Endothelial cell of umbilical vein (primary cell): ENCODE measurements around the gene SDK2. TPM values are rescaled to one million over a fixed set of nuclear protein-coding genes. Genes with fewer than 3 reads are reported as not detected.

ENCODE experiments used
- BruUV-seq: library from RNA; stranded (reverse); fragments of 400-500 nt; replicated peaks from 2 replicates; lab custom pipeline; 2021; lab: Mats Ljungman, UMichigan
- CTCF ChIA-PET: fragments of 300-600, 350-600 bp; sonication (Branson Sonifier 250); formaldehyde crosslinking; loops from one replicate; lab custom pipeline; 2021; ENCODE audit warnings: antibody characterized with exemption, inconsistent platforms; lab: Charles Lee
- POLR2A ChIA-PET: fragments of 300-600, 350-600 bp; sonication (Branson Sonifier 250); formaldehyde crosslinking; loops from one replicate; lab custom pipeline; 2021; ENCODE audit warnings: antibody characterized with exemption, inconsistent platforms; lab: Charles Lee
- DNase-seq: peaks from one replicate; pipeline ENCODE4 v3.0.0-alpha.2; 2011; ENCODE audit warnings: low read depth, low spot score
- FAIRE-seq: peaks from 2 replicates; lab custom pipeline; 2011; peaks lifted over from hg19 to GRCh38; lab: Jason Lieb, UNC
- H2AFZ ChIP-seq: 2 replicates; pipeline ENCODE4 v1.6.0; 2012; ENCODE audit warnings: low read depth, low read length, control low read depth, inconsistent platforms
- H3K27ac ChIP-seq: 2 replicates; pipeline ENCODE4 v1.5.1; 2011; ENCODE audit warnings: low read depth, mild to moderate bottlenecking, control low read depth, low read length, moderate library complexity; ENCODE audit not compliant: insufficient read depth
- H3K27me3 ChIP-seq, 2 experiments: 2 replicates each; pipeline versions ENCODE4 v1.6.0 to v1.6.1; 2011; ENCODE audit warnings: low read length in 2 of 2, mixed read lengths in 1 of 2; ENCODE audit not compliant: control insufficient read depth in 2 of 2, insufficient read depth in 2 of 2
- H3K36me3 ChIP-seq, 2 experiments: 2 replicates in 1 of 2; 3 replicates in 1 of 2; pipeline ENCODE4 v1.5.1; 2011; ENCODE audit warnings: low read length in 2 of 2, mild to moderate bottlenecking in 1 of 2, moderate library complexity in 1 of 2; ENCODE audit not compliant: control insufficient read depth in 2 of 2, insufficient read depth in 2 of 2; ENCODE audit errors: extremely low read depth in 1 of 2
- H3K4me1 ChIP-seq: 3 replicates; pipeline ENCODE4 v1.5.1; 2011; ENCODE audit warnings: mild to moderate bottlenecking, low read length; ENCODE audit not compliant: control insufficient read depth, insufficient read depth; ENCODE audit errors: extremely low read depth
- H3K4me2 ChIP-seq: 2 replicates; pipeline ENCODE4 v1.6.1; 2011; ENCODE audit warnings: low read length, control low read depth, mixed read lengths; ENCODE audit not compliant: insufficient read depth
- H3K4me3 ChIP-seq, 3 experiments: fragments of 200-600 bp in 1 of 3; sonication (generic), shearing (Covaris generic) in 1 of 3; replicated peaks in 1 of 3; 2 replicates each; pipeline ENCODE4 v1.5.1; 2011 to 2016; ENCODE audit warnings: control low read depth in 3 of 3, low read length in 3 of 3, mild to moderate bottlenecking in 2 of 3, inconsistent platforms in 1 of 3, low read depth in 1 of 3, moderate library complexity in 1 of 3; ENCODE audit not compliant: insufficient read depth in 1 of 3
- H3K79me2 ChIP-seq: 2 replicates; pipeline ENCODE4 v1.6.0; 2012; ENCODE audit warnings: low read length, inconsistent platforms; ENCODE audit not compliant: control insufficient read depth, insufficient read depth
- H3K9ac ChIP-seq: replicated peaks from 2 replicates; pipeline ENCODE3; 2011; ENCODE audit warnings: low read length, control low read depth; ENCODE audit not compliant: insufficient read depth; ENCODE audit errors: extremely low read depth
- H3K9me1 ChIP-seq: replicated peaks from 3 replicates; pipeline ENCODE4 v1.6.0; 2011; ENCODE audit warnings: mild to moderate bottlenecking, low read length; ENCODE audit not compliant: control insufficient read depth, insufficient read depth; ENCODE audit errors: extremely low read depth
- H3K9me3 ChIP-seq: replicated peaks from 2 replicates; pipeline ENCODE4 v1.5.1; 2012; ENCODE audit warnings: low read length, inconsistent platforms; ENCODE audit not compliant: control insufficient read depth, insufficient read depth
- H4K20me1 ChIP-seq: replicated peaks from 2 replicates; pipeline ENCODE3; 2011; ENCODE audit warnings: mild to moderate bottlenecking, low read length; ENCODE audit not compliant: control insufficient read depth, insufficient read depth; ENCODE audit errors: extremely low read depth
- POLR2A ChIP-seq: IDR thresholded peaks from 2 replicates; pipeline ENCODE4 v1.6.1; 2012; ENCODE audit warnings: low read depth, mild to moderate bottlenecking, control low read depth, low read length
- dilution Hi-C: fragments of 300-500 bp; cut with MboI; formaldehyde crosslinking; loops from one replicate; pipeline ENCODE4 v1.15.0; 2019; ENCODE audit warnings: low sequenced_read_pairs; ENCODE audit not compliant: extremely low pct_ligation_motif_present
- intact Hi-C: fragments of 100-400 bp; cut with micrococcal nuclease; formaldehyde crosslinking; loops from one replicate; pipeline ENCODE4 v1.10.0; 2022
- polyA plus RNA-seq, 4 experiments: library from polyadenylated mRNA; depleted of rRNA in 3 of 4; stranded (reverse) in 3 of 4; unstranded in 1 of 4; fragments of >200 nt; gene quantifications; 2 replicates each; pipeline versions ENCODE4 v1.2.1 to v1.2.3, GENCODE V29; 2011 to 2012; ENCODE audit warnings: missing spikeins in 1 of 4
- total RNA-seq: library from RNA; stranded (reverse); gene quantifications from 2 replicates; pipeline ENCODE4 v1.2.3, GENCODE V29; 2021
- TF ChIP-seq, protein P1 (sequence below): IDR thresholded peaks from 2 replicates; pipeline ENCODE4 v1.6.1; 2011; ENCODE audit not compliant: insufficient read depth, insufficient read length

The SDK2 gene
- total and polyA plus RNA-seq, 2 donors (not counting 3 experiments of a cell fraction or from before 2014, with no cell fraction given) = not detected

DNA sequence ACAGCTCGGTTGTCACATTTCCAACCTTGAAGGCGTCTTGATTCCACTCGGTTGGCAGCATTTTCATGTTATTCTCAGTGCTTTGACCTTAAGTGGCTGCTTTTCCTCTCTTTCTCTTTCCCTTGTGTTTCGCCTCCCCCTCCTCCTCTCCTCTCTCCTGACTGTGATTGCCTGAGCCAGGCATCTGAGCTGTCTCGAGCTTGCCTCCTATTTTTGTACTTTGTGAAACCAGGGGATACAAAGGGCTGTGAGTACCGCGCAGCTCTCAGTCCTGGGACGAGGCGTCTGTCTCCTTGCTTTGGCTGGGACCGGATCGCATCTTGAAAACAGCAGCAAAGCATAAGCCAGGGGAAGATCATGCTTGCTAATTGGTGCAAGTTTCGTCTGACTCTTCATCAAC is 48.8 kb upstream of the SDK2 start:
- dilution Hi-C loops (no loop called here), intact Hi-C loops (no loop called here)
- no peak overlapping the region for H3K9ac ChIP-seq
- no peak overlapping the region for H3K4me3 ChIP-seq
- no peaks in the 10 kb centered on the region for H3K79me2 ChIP-seq
- BruUV-seq = no TSS peak
- no peak for TF ChIP-seq POLR2A
- no peaks in the 10 kb centered on the region for H4K20me1 ChIP-seq
- ChIA-PET POLR2A (no interaction called here), CTCF (no interaction called here)
- FAIRE-seq = no peak
- H3K4me1 ChIP-seq = no peaks in the 10 kb centered on the region
- H3K9me3 ChIP-seq = peaks cover 6% of the 10 kb centered on the region
- no peaks in the 10 kb centered on the region for H3K27me3 ChIP-seq
- no peak overlapping the region for H3K4me2 ChIP-seq
- H3K9me1 ChIP-seq = no peaks in the 10 kb centered on the region
- H2AFZ ChIP-seq = no peak overlapping the region
- no peaks in the 10 kb centered on the region for H3K36me3 ChIP-seq
- DNase-seq = no peak
- no peak overlapping the region for H3K27ac ChIP-seq

DNA sequence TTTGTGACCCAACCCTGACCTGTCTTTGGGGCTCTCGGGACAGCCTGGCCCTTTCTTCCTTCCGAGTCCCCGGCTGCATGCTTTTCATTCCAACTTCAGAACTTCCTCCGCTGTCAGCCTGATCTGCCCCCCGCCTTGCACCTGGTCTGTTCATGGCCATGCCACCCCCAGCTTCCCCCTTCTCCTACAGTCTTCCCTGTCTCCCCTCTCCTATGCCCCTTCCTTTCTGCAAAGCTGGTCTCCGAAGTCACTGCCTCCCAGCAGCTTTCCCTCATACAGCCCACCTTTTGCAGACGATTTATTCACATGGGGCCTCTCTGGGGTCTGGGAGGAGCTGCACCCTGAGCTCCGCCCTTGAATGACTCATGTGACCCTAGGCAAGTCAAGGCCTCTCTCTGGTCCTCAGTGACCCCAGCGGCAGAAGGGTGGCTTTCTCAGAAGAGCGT is 47.1 kb upstream of the SDK2 start:
- Histone ChIP-seq H3K27ac (no peak overlapping the region), H3K4me1 (no peaks in the 10 kb centered on the region), H2AFZ (no peak overlapping the region), H3K9me1 (no peaks in the 10 kb centered on the region), H3K36me3 (no peaks in the 10 kb centered on the region), H3K79me2 (no peaks in the 10 kb centered on the region), H3K4me2 (no peak overlapping the region), H3K27me3 (no peaks in the 10 kb centered on the region), H4K20me1 (no peaks in the 10 kb centered on the region), H3K9ac (no peak overlapping the region), H3K4me3 (no peak overlapping the region), H3K9me3 (peaks cover 4% of the 10 kb centered on the region)
- DNase-seq = no peak
- CTCF ChIA-PET = no interaction called here
- FAIRE-seq = no peak
- BruUV-seq = no TSS peak
- TF ChIP-seq, protein P1, sequence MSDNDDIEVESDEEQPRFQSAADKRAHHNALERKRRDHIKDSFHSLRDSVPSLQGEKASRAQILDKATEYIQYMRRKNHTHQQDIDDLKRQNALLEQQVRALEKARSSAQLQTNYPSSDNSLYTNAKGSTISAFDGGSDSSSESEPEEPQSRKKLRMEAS = no peak
- no peak for TF ChIP-seq POLR2A
- POLR2A ChIA-PET = no interaction called here
- dilution Hi-C loops = no loop called here
- intact Hi-C loops = no loop called here
